Uterus (tissue), 4 donors: ENCODE measurements around the gene PTCHD1. TPM values are rescaled to one million over a fixed set of nuclear protein-coding genes. Genes with fewer than 3 reads are reported as not detected.

Source experiments
- DNase-seq, 2 donors: peaks; one replicate each; pipeline ENCODE4 v3.0.0-alpha.2; 2019 to 2020
- H3K27ac ChIP-seq, 2 donors: fragments of 200-600 bp; sonication (generic); 1 replicate in 1 of 2; 2 replicates in 1 of 2; pipeline ENCODE4 v1.5.1; 2016 to 2018
- H3K27me3 ChIP-seq, 2 donors: fragments of 200-600 bp; sonication (generic); one replicate each; pipeline ENCODE4 v1.5.1; 2018 to 2019; ENCODE audit warnings: control low read depth in 1 of 2
- H3K36me3 ChIP-seq, 2 donors: fragments of 200-600 bp; sonication (generic); one replicate each; pipeline ENCODE4 v1.5.1; 2019; ENCODE audit warnings: control low read depth in 1 of 2
- H3K4me1 ChIP-seq, 2 donors: fragments of 200-600 bp; sonication (generic); one replicate each; pipeline ENCODE4 v1.5.1; 2018 to 2019; ENCODE audit warnings: control low read depth in 1 of 2
- H3K4me3 ChIP-seq, 2 donors: fragments of 200-600 bp; sonication (generic); 1 replicate in 1 of 2; 2 replicates in 1 of 2; pipeline ENCODE4 v1.5.1; 2018 to 2019; ENCODE audit warnings: mild to moderate bottlenecking in 1 of 2
- H3K9me3 ChIP-seq, 2 donors: fragments of 200-600 bp; sonication (generic); one replicate each; pipeline ENCODE4 v1.5.1; 2019; ENCODE audit warnings: control low read depth in 1 of 2
- CTCF ChIP-seq, 4 experiments: fragments of 200-600 bp in 2 of 4; fragments of 450-650 bp in 2 of 4; sonication (generic) in 2 of 4; IDR thresholded peaks; one replicate each; pipeline ENCODE4 v1.5.1; 2016 to 2019; ENCODE audit warnings: antibody characterized with exemption in 4 of 4, mild to moderate bottlenecking in 2 of 4, moderate library complexity in 1 of 4
- POLR2A ChIP-seq, 2 donors: fragments of 450-650 bp; IDR thresholded peaks; one replicate each; pipeline ENCODE4 v1.6.1; 2016; ENCODE audit warnings: antibody characterized with exemption in 2 of 2, mild to moderate bottlenecking in 1 of 2, moderate library complexity in 1 of 2
- intact Hi-C: fragments of 100-400 bp; cut with DNase I; formaldehyde crosslinking; loops from one replicate; pipeline ENCODE4 v1.15.1; 2023; ENCODE audit warnings: low total_unique reads
- total RNA-seq, 4 donors: library from RNA; depleted of rRNA in 3 of 4; stranded (reverse); fragments of >200 nt in 3 of 4; gene quantifications; one replicate each; pipeline versions ENCODE4 v1.1.0 to v1.2.4, GENCODE V29; 2014 to 2023
- donor health status: DM: yes; HTN: yes; CAD: no.

The PTCHD1 gene
- total RNA-seq, 4 donors from 2014 or later: 2.9 to 12.6 (median 5.3) TPM

GRCh38 chrX:23380581-23380980, 45.9 kb downstream of the PTCHD1 start:
- intact Hi-C loops: no loop called here
- no peaks in the 10 kb centered on the region for H3K36me3 ChIP-seq
- no peaks in the 10 kb centered on the region for H3K27me3 ChIP-seq
- DNase-seq: no peak
- H3K4me1 ChIP-seq: no peaks in the 10 kb centered on the region
- H3K4me3 ChIP-seq: no peak overlapping the region
- no peaks in the 10 kb centered on the region for H3K9me3 ChIP-seq
- TF ChIP-seq CTCF (IDR thresholded peaks at IDR 0.05) (no peak), POLR2A (IDR thresholded peaks at IDR 0.05) (no peak)
- H3K27ac ChIP-seq: no peak overlapping the region

- intact Hi-C loops: no loop called here
- Histone ChIP-seq H3K9me3 (no peaks in the 10 kb centered on the region), H3K4me1 (no peaks in the 10 kb centered on the region), H3K27ac (no peak overlapping the region), H3K36me3 (no peaks in the 10 kb centered on the region), H3K27me3 (no peaks in the 10 kb centered on the region), H3K4me3 (no peak overlapping the region)
- TF ChIP-seq CTCF (IDR thresholded peaks at IDR 0.05) (no peak), POLR2A (IDR thresholded peaks at IDR 0.05) (no peak)
- no peak for DNase-seq
Observed at GRCh38 chrX:23381099-23382087, 46.7 kb downstream of the PTCHD1 start.

GRCh38 chrX:23382572-23382971, 47.9 kb downstream of the PTCHD1 start:
- no peak overlapping the region for H3K4me3 ChIP-seq
- intact Hi-C loops: no loop called here
- no peaks in the 10 kb centered on the region for H3K27me3 ChIP-seq
- no peaks in the 10 kb centered on the region for H3K4me1 ChIP-seq
- no peak for DNase-seq
- H3K9me3 ChIP-seq: no peaks in the 10 kb centered on the region
- peak overlapping the region; percentile 39 to 45 for H3K27ac ChIP-seq
- TF ChIP-seq POLR2A (IDR thresholded peaks at IDR 0.05) (no peak), CTCF (IDR thresholded peaks at IDR 0.05) (no peak)
- H3K36me3 ChIP-seq: no peaks in the 10 kb centered on the region

GRCh38 chrX:23383411-23383810, 48.8 kb downstream of the PTCHD1 start:
- no peaks in the 10 kb centered on the region for H3K27me3 ChIP-seq
- TF ChIP-seq POLR2A (IDR thresholded peaks at IDR 0.05) (no peak), CTCF (IDR thresholded peaks at IDR 0.05) (no peak)
- no peaks in the 10 kb centered on the region for H3K36me3 ChIP-seq
- no peak for DNase-seq
- intact Hi-C loops: no loop called here
- H3K9me3 ChIP-seq: no peaks in the 10 kb centered on the region
- no peaks in the 10 kb centered on the region for H3K4me1 ChIP-seq
- peak overlapping the region; percentile 39 to 45 for H3K27ac ChIP-seq
- no peak overlapping the region for H3K4me3 ChIP-seq

- Histone ChIP-seq H3K4me1 (no peaks in the 10 kb centered on the region), H3K9me3 (no peaks in the 10 kb centered on the region), H3K27me3 (no peaks in the 10 kb centered on the region), H3K4me3 (no peak overlapping the region), H3K27ac (peak overlapping the region in 1 of 2 donors; percentile 46), H3K36me3 (no peaks in the 10 kb centered on the region)
- no peak for DNase-seq
- intact Hi-C loops: no loop called here
- TF ChIP-seq CTCF (IDR thresholded peaks at IDR 0.05) (no peak), POLR2A (IDR thresholded peaks at IDR 0.05) (no peak)
Observed at GRCh38 chrX:23385242-23385641, 50.6 kb downstream of the PTCHD1 start.
